Measurements from ENCODE around the gene FBXO36.
A peak's percentile ranks its signal among the peaks of the same experiment; 100 is the strongest.
"Not testable (repeated sequence)": the region's sequence is repeated elsewhere in the genome, so short reads cannot be mapped to it uniquely, and the experiment has no call there.

Gene FBXO36

DNA sequence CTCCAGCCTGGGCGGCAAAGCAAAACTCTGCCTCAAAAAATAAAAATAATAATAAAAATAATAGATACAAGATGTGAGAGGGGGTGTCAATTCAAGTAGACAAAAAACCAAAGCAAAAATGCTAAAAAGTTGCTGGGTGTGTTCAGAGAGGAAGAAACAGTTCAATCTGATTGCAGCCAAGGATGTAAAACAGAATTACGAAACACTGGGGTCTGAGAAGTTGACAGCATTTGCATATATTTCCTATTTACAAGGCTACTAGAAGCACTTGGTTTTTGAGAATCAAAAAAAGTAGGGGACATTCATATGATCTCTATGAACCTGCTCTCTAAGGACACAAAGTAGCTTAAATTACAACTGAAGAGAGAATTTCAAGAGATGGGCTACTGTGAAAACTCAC is 8.1 kb upstream of the FBXO36 start:
- DNase-seq = no peak

DNA sequence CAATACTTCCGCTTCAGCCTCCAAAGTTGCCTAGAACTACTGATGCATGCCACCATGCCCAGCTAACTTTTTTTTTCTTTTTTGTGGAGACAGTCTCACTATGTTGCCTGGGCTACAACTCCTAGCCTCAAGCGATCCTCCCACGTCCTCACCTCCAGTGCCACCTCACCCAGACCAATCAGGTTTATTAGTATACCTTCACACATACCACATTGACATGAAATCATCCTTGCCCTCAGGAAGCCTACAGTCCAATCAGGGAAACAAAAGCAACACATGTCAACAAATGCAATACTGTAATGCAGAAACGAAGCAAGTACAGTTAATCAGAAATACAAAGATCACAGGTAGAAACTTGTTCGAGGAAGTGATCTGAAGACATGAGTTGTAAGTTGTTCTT is 4.5 kb upstream of the FBXO36 start:
- DNase-seq = no peak

DNA sequence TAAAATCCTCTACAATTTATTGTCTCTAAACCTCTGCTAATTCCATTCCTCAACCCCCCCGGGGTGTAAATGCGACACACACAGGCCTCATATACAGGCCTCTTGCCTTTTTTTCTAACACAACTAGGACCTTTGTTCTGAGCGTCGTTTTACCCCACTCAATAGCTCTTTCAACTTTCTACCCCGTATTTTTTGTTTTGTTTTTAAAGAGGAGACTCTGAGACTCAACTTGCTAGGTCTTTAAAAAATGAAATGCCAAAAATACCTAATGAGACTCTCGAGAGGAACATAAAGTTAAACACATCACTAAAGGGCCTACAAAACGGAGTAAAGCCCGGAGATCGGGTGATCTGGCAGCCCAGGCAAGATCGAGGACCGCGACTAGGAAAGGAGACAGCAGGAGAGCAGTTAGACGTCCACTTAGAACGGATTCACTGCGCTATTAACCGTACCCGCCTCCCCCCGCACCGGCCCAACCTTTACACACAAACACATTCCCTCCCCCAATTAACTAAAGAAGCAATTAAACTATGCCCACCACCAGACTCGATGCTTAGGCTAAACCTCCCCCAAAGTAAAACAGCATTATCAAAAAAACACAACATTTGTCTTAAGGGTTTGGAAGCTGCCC is 2.2 kb upstream of the FBXO36 start:
- no peak for DNase-seq

DNA sequence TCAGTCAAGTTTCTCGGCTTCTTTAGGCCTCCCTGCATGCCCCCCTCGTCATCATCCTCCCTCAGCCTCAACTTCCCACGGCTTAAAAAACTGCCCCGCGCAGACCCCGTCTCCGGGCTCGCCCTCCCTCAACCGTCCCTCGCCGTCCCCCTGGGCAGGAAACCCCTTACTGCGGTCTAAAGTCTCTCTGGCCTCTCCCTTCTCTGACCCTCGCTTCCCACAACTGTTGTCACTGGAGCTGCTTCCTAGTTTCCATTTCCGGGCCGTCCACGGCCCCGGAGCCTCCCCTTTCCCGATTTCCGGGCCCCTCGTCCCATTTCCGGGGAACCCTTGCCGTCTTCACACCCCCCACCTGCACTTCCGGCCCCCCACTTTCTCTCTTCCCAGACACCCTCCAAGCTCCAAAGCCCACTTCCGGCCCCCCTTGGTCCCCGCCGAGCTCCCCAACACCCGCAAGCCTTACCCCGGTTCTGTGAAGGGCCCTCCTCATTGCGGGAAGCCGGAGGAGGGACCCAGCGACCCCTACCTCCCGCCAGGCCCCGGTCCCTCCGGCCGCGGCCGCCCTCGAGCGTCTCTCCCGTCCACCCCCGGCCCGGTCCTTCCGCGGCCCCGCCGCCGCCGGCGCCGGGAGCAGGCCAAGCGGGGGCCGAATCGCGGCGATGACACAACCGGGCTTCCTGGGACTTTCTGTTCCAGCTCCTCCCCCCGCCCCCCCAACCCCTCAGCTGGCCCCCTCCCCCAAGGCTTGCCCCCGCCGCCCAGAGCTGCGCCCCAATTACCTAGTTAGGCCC is 1.0 kb upstream of the FBXO36 start:
- DNase-seq = no peak

DNA sequence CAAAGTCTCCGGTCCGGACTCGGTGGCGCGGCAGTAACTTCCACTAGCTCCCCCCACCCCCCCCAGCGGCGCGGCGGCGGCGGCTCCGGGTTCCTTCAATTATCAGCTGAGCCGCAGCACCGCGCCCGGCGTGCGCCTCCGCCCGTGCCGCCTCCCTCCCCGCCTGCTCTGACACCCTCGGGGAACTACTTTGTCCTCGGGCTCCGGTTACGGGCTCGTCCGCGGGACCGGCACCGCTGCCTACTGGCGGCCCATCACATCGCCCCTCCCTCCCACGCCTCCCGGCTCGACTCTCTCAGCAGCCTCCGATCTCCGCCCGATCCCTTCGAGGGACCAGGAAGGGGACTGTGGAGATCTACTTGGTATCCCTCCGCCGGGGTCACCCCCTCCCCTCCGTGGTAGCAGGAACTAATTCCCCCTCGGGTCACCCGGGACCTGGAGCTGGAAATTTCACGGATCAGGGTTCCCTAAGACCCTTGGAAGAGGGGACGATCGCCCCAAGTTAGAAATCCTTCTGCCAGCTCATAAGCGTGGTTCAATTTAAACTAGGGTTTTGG is 333 bp upstream of the FBXO36 start, which contains the start of gene TRIP12:
TRIP12 (minus strand) TSS at position 118 of the 557 bp plus-strand sequence. CDS start 41,930 bp downstream, outside the sequence.
- peak; percentile 54 for DNase-seq

DNA sequence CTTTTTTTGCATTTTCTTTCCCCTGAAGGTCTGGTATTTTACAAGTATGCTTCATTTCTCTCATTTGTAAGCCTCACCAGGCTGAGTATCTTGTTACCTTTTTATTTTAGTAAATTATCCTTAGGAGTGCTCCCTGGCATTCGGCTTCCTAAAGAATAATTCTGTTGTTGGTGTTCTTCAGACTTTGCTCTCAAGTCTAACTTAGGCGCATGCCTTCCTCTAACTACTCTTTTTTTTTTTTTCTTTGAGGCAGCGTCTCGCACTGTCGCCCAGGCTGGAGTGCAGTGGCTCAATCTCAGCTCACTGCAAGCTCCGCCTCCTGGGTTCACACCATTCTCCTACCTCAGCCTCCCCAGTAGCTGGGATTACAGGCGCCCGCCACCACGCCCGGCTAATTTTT is 2.2 kb downstream of the FBXO36 start:
- DNase-seq = not testable (repeated sequence)

DNA sequence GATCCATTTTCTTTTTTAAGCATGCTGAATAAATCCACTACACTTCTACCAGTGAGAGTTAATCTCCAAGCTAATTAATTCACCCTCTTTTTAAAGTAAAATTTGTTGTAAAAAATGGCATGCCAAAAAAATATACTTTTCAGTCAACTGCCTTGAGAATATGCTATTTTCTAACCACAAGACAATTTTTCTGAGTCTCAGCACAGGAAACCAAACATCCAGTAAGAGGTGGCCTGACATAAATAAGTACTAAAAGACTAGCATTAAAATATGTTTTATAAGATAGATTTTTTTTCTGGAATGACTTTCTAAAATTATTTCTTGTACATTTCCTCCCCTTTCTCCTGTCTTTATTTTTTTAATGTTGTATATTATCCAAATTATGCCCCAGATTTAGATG is 2.9 kb downstream of the FBXO36 start:
- no peak for DNase-seq

DNA sequence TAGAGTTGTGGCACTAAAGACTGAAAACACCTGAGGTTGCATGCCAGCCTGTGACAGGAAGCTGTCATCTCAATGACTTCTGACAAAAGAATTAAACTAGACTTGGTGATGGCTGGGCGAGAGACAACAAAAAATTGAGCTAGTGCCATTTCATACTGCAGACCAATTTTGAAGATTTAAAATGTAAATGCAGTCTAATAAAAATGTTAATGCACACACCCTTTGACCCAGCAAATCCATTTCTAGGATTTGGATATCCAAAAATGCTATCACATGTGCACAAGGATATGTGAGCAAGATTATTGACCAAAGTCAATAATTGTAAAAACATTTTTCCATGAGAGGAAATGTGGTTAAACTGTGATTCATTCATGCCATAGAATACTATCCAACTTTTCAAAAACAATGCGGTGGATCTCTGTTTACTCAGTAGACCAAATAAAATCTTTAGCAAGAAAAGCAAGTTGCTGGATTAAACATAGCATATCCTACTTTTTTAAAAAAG is 5.6 kb downstream of the FBXO36 start:
- no peak for DNase-seq

DNA sequence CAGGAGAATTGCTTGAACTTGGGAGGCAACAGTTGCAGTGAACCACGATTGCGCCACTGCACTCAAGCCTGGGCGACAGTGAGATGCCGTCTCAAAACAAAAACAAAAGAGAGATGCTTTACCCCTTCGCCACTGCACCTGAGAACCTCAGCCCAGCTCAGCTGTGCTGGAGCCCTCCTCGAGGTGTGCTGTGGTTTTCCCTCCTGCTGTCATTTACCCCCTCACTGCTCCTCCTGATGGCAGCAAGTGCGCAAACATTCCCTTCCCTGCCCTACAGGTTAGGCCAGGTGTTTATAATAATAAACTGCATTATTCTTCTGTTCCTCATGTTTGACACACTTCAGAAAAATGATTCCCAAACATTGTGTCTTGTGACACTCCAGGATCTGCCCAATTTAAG is 8.4 kb downstream of the FBXO36 start:
- no peak for DNase-seq

DNA sequence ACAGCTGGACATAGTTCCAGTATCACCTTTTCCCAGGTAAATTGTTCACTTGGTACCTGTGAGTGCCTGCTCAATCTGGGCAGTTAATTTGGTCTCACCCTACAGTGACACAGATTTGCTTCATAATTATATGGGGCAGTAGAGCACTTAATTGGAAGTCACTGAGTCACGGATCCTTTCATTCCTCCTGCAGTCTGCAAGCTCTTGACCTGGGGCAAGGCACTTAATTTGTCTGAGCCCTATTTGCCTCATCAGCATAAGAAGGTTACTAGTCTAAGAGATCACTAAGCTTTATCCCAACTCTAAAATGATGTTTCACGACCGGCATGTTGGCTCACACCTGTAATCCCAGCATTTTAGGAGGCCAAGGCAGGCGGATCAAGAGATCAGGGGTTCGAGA is 8.9 kb downstream of the FBXO36 start:
- no peak for DNase-seq

DNA sequence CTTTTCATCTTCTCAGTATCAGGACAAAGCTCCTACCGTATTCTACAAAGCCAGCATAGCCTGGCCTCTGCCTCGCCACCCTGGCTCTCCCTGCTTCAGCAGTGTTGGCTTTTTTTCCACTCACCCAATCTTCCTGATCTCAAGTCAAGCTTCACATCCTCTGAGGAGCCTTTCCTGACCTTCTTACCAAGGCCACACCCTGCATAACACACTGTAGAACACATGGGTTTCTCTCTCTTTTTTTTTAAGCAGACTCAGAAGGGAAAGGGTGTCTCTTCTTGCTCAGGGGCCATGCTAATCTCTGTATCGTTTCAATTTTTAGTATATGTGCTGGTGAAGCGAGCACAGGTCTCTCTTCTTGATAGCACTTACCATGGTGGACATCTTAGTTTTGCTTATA is 15.2 kb downstream of the FBXO36 start:
- no peak for DNase-seq

DNA sequence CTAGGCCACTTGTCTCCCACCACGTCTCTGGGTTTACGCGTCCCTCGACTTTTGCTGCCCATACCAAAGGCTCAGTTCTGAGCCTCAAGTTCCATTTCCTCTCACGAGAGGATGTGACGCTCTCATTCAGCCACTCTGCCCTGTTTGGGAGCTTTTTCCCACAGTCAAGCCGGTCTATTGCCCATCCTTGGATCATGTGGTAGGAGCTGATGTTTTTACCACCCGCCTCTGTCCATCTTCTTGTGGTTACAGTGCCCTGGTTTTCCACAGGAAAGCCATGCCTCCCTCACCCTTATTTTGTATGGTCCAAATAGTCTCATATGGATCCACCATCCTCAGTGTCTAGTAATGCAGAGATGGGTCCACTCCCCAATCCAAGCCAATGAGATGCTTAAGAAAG is 20.4 kb downstream of the FBXO36 start:
- DNase-seq = no peak

DNA sequence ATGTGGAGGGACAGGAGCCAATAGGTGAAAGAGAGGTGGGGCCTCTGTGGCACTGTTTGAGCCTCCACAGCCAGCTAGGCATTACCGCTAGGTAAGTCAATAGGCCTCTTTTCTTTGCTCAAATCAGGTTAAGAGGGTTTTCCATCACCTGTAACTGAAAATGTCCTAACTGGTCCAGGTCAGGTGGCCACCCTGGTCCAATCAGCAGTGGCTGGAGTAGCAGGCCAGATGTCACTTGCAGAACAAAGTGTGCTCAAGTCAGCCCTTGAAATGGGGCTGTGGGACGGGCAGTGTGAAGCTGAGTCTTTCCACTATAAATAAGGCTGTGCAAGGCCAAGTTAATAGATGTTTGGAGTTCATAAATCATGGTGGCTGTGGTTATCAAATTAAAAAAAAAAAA is 20.9 kb downstream of the FBXO36 start:
- DNase-seq = no peak

DNA sequence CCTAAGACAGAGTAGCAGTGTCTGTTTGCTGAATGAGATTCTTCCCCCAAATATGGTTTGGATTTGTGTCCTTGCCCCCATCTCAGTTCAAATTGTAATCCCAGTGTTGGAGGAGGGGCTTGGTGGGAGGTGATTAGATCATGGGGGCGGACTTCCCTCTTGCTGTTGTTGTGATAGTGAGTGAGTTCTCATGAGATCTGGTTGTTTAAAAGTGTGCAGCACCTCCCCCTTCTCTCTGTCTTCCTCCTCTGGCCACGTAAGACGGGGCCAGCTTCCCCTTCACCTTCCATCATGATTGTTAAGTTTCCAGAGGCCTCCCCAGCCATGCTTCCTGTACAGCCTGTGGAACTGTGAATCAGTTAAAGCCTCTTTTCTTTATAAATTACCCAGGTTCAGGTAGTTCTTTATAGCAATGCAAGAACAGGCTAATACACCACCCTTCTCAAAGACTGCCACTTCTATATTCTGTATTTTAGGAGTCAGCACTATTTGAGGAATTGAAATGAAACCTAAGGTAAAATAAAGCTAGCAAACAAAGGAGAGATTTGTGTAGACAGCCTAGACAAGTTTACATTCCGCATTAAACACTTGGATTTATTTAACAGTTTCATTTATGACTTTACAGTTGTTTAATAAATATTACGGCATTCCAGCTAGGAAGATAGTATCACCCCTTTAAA is 21.6 kb downstream of the FBXO36 start:
- DNase-seq = no peak

DNA sequence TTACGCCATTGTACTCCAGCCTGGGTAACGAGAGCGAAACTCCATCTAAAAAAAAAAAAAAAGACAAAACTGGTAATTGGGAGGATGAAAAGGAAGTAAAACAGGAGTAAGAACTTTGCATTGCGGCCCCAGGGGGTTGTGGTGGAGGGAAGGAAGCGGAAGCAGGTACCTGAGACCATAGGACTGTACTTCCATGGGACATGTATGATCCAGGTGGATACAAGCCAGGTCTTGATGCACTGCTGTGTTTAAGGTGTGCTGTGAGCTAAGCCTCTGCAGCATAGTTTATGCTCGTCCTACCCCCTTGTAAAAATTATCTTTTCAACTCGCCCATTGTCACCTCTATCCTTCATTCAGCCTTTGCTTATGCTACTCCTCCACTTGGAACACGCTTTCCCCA is 23.7 kb downstream of the FBXO36 start:
- DNase-seq = no peak

DNA sequence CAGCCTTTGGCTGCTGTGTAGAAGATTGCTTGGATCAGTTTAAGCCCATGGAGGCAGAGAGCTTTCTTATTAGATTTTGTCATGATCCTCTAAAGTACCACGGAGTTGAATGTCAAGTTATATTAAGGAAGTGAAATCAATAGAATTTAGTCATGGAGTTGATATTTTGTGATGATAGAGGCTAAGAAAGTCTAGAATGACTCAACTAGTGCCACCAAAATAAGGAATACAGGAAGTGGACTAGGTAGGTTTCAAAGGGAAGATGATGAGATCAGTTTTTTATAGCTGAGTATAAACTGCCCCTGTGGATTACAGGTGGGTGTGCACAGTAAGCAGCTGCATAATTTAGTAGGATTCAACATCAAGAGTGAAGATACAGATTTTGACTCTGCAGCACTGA is 25.2 kb downstream of the FBXO36 start:
- no peak for DNase-seq

DNA sequence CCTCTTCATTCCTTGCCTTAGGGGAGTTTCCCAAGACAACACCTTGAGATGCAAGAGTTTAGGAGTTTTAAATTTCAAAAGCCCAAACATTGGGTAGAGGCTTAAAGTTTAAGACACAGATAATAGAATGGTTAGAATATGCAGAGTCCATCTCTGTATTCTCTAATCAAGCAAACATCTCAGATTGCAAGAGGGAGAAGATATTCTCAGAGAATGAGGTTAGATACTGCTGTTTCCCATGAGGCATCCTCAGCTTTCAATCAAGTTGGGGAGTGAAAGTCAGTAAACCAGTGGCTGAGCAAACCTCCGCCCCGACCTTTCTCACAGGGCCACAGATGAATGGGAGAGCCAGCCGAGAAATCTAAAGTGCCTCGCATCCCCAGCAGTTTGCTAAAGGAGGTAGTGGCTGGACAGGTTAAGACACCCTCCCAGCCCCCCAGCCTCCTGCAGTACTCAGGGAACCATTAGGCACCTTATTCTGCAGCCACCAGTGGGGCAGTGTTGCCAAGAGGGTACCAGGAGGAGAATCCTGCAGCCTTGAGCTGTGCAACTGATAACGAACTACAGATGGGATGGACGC is 30.0 kb downstream of the FBXO36 start:
- no peak for DNase-seq

DNA sequence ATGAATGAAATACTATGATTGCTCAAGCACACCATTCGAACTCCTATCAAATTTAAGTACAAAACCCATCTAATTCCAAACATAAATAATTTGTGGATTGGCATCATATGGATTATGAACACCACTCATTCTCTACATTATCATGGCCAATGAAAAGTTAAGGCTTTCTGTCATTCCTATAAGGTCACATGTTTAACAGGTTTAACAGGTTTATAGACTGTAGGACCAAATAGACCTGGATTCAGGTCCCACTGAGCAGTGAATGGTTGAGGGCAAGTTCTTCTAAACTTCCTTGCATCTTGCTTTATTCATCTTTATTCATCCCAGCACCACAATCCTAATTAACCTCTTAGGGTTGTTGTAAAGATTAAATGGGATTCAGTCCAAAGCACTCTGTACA is 33.4 kb downstream of the FBXO36 start:
- DNase-seq = no peak

DNA sequence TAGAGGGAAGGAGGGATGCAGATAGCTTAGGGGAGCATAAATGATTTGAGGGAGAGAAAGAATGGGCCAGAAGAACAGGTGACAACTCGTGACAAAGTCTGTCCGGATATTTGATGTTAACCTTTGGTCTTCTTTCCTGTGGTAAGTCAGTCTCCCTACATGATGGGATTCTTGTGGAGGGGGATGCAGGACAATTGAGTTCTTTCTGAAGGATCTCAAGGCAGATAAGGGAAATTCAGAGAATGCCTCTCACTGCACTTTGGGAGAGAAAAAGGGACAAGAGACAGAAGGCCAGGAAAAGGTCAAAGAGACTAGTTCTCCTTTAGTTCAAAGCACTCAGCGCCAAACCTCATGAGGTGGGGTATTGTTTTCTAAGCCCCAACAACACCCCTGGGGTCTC is 34.2 kb downstream of the FBXO36 start:
- DNase-seq = no peak

DNA sequence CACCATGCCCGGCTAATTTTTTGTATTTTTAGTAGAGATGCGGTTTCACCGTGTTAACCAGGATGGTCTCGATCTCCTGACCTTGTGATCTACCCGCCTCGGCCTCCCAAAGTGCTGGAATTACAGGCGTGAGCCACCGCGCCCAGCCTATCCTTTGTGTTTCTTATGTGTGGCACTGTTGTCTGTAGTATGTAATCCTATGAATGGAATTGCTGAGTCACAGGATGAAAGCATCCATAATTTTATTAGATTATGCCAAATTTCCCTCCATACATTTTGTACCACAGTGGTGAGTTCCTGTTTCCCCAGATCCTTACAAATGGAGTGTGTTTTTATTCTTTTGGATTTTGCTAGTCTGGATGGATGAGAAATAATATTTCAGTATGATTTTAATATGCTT is 41.3 kb downstream of the FBXO36 start:
- not testable (repeated sequence) for DNase-seq

DNA sequence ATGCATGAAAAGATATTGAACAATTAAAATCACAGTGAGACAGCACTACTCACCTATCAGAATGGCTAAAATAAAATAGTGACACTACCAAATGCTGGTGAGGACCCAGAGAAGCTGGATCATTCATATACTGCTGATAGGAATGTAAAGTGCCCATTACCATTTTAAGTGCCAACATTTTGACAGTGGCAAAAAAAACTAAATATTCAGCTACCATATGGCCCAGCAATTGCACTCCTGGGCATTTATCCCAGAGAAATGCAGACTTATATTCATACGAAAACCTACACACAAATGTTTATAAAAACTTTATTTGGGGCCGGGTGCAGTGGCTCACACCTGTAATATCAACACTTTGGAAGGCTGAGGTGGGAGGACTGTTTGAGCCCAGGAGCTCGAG is 47.6 kb downstream of the FBXO36 start:
- no peak for DNase-seq

DNA sequence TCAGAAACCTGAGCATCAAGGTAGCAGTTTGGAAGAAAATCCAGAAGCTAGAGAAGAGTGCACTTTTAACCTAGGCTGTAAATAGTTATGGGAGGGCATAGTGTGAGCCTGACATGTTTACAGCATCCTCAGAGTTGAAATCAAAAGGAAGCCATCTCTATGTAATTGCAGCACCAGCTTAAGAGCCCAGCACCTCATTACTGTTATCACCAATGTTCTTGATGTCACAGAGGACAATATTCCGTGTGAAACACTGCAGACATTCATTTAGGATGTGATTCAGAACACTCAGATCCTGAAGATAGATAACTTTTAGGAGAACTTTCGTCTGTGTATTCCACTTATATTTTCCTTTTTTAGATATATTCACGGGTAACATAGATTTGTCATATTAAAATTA is 48.1 kb downstream of the FBXO36 start:
- no peak for DNase-seq

DNA sequence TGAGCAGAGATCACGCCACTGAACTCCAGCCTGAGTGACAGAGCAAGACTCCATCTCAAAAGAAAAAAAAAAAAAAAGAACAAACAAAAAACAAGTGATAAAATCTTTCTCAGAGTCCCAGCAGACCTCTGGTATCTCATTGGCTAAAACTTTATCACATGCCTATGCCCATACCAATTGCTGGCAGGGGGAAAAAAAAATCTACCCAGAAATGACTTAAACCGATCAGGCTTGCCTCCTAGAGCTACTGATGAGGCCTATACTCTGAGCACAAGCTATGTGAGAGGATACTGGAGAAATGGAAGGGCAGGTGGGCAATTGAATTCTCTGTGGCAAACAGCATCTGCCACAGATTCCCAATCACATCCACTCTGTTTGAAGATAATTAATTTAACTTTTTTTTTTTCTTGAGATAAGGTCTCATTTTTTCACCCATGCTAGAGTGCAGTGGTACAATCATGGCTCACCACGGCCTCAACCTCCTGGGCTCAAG is 49.0 kb downstream of the FBXO36 start:
- no peak for DNase-seq

Data from NCI-H187 treated with DMSO at 0.1 percent for 48 hours (cell line).